Neural cell (in vitro differentiated cells): ENCODE measurements around the gene OGFOD3.

Experiments used
- CTCF ChIP-seq: fragments of 450-650 bp; IDR thresholded peaks from 2 replicates; pipeline ENCODE4 v1.5.1; 2014; ENCODE audit warnings: antibody characterized with exemption, mild to moderate bottlenecking, moderate library complexity; ENCODE audit not compliant: poor library complexity, severe bottlenecking
- EP300 ChIP-seq: fragments of 450-650 bp; conservative IDR thresholded peaks from 2 replicates; pipeline ENCODE4 v1.6.1; 2014; ENCODE audit warnings: antibody characterized with exemption, mild to moderate bottlenecking, moderate library complexity; ENCODE audit not compliant: poor library complexity, severe bottlenecking
- EZH2 ChIP-seq: fragments of 200-600, 300-800 bp; shearing (Covaris generic), sonication (generic); IDR thresholded peaks from 2 replicates; pipeline ENCODE4 v1.6.1; 2014; ENCODE audit warnings: antibody characterized with exemption, low read length, borderline replicate concordance, mild to moderate bottlenecking; ENCODE audit not compliant: insufficient read depth, poor library complexity, severe bottlenecking
- MXI1 ChIP-seq: fragments of 450-650 bp; conservative IDR thresholded peaks from 2 replicates; pipeline ENCODE4 v1.6.1; 2014; ENCODE audit warnings: antibody characterized with exemption, mild to moderate bottlenecking; ENCODE audit not compliant: poor library complexity, severe bottlenecking
- RAD21 ChIP-seq: fragments of 450-650 bp; conservative IDR thresholded peaks from 2 replicates; pipeline ENCODE4 v1.6.1; 2014; ENCODE audit warnings: antibody characterized with exemption, mild to moderate bottlenecking, moderate library complexity
- REST ChIP-seq: IDR thresholded peaks from 2 replicates; pipeline ENCODE4 v1.6.1; 2012; ENCODE audit warnings: borderline replicate concordance
- SMC3 ChIP-seq: fragments of 450-650 bp; conservative IDR thresholded peaks from 2 replicates; pipeline ENCODE4 v1.6.1; 2014; ENCODE audit warnings: antibody characterized with exemption, mild to moderate bottlenecking, moderate library complexity; ENCODE audit not compliant: poor library complexity
- TAF1 ChIP-seq: IDR thresholded peaks from 2 replicates; pipeline ENCODE4 v1.6.1; 2012; ENCODE audit warnings: low read depth

GRCh38 chr17:82463925-82464566, 45.7 kb upstream of the OGFOD3 start:
- TF ChIP-seq CTCF, result no peak
- TF ChIP-seq REST, result no peak
- no peak for TF ChIP-seq RAD21
- TF ChIP-seq EP300, result no peak
- TF ChIP-seq EZH2, result no peak
- no peak for TF ChIP-seq MXI1
- TF ChIP-seq SMC3, result no peak
- no peak for TF ChIP-seq TAF1
